Measurements from ENCODE around the gene WNT9B. TPM values are rescaled to one million over a fixed set of nuclear protein-coding genes. Genes with fewer than 3 reads are reported as not detected.

Gene WNT9B
- total RNA-seq, 4 donors from 2014 or later: 0.27 to 0.59 TPM; not detected in 2

GRCh38 chr17:46882666-46883065 is 31.3 kb downstream of the WNT9B start:
- Histone ChIP-seq H3K27ac (no peak overlapping the region), H3K36me3 (no peaks in the 10 kb centered on the region), H3K9me3 (no peaks in the 10 kb centered on the region), H3K27me3 (no peaks in the 10 kb centered on the region), H3K4me3 (no peak overlapping the region), H3K4me1 (no peaks in the 10 kb centered on the region)
- intact Hi-C loops (cut with DNase I; ENCODE audit: low total_unique reads): no loop called here
- DNase-seq: no peak
- TF ChIP-seq POLR2A (IDR thresholded peaks at IDR 0.05) (no peak), CTCF (IDR thresholded peaks at IDR 0.05) (no peak)

- Histone ChIP-seq H3K4me3 (no peak overlapping the region), H3K4me1 (no peaks in the 10 kb centered on the region)
- intact Hi-C loops (cut with DNase I; ENCODE audit: low total_unique reads): no loop called here
These were observed 32.6 kb downstream of the WNT9B start for GRCh38 chr17:46883871-46884520.

GRCh38 chr17:46884552-46884951 is 33.2 kb downstream of the WNT9B start:
- intact Hi-C loops (cut with DNase I; ENCODE audit: low total_unique reads): no loop called here
- no peak for TF ChIP-seq POLR2A (IDR thresholded peaks at IDR 0.05)
- TF ChIP-seq CTCF (IDR thresholded peaks at IDR 0.05): no peak
- no peaks in the 10 kb centered on the region for H3K9me3 ChIP-seq
- H3K4me1 ChIP-seq: no peaks in the 10 kb centered on the region
- no peak overlapping the region for H3K4me3 ChIP-seq
- no peaks in the 10 kb centered on the region for H3K27me3 ChIP-seq
- no peak overlapping the region for H3K27ac ChIP-seq
- H3K36me3 ChIP-seq: no peaks in the 10 kb centered on the region
- no peak for DNase-seq

More at GRCh38 chr17:46883871-46884520, 32.6 kb downstream of the WNT9B start:
- Histone ChIP-seq H3K27me3 (no peaks in the 10 kb centered on the region), H3K27ac (no peak overlapping the region), H3K9me3 (no peaks in the 10 kb centered on the region), H3K36me3 (no peaks in the 10 kb centered on the region)
- TF ChIP-seq CTCF (IDR thresholded peaks at IDR 0.05) (no peak), POLR2A (IDR thresholded peaks at IDR 0.05) (no peak)
- DNase-seq: no peak

- DNase-seq: no peak
These were observed 34.3 kb downstream of the WNT9B start for GRCh38 chr17:46885415-46886309.

More at GRCh38 chr17:46885415-46886309, 34.3 kb downstream of the WNT9B start:
- intact Hi-C loops (cut with DNase I; ENCODE audit: low total_unique reads): no loop called here
- no peak for TF ChIP-seq POLR2A (IDR thresholded peaks at IDR 0.05)
- no peak for TF ChIP-seq CTCF (IDR thresholded peaks at IDR 0.05)
- Histone ChIP-seq H3K4me3 (no peak overlapping the region), H3K4me1 (no peaks in the 10 kb centered on the region), H3K27me3 (no peaks in the 10 kb centered on the region), H3K9me3 (no peaks in the 10 kb centered on the region), H3K36me3 (no peaks in the 10 kb centered on the region), H3K27ac (no peak overlapping the region)

Measured in uterus (tissue), 4 donors.